Duodenal mucosa (tissue), 2 donors: ENCODE results near the gene GRHL1.
A peak's percentile ranks its signal among the peaks of the same experiment; 100 is the strongest.

Experiments used
- H3K27ac ChIP-seq: one replicate; pipeline ENCODE4 v1.7.0; 2013; ENCODE audit warnings: low read depth, low read length
- H3K27me3 ChIP-seq, 2 donors: one replicate each; pipeline ENCODE4 v1.7.0; 2013; ENCODE audit warnings: low read length in 2 of 2, control low read depth in 1 of 2; ENCODE audit not compliant: insufficient read depth in 2 of 2, control insufficient read depth in 1 of 2
- H3K36me3 ChIP-seq, 2 donors: one replicate each; pipeline ENCODE4 v1.7.0; 2013; ENCODE audit warnings: low read length in 2 of 2, control low read depth in 1 of 2; ENCODE audit not compliant: insufficient read depth in 2 of 2, control insufficient read depth in 1 of 2
- H3K4me1 ChIP-seq, 2 donors: one replicate each; pipeline ENCODE4 v1.7.0; 2013; ENCODE audit warnings: low read length in 2 of 2, control low read depth in 1 of 2; ENCODE audit not compliant: insufficient read depth in 2 of 2, control insufficient read depth in 1 of 2
- H3K4me3 ChIP-seq, 2 donors: one replicate each; pipeline ENCODE4 v1.7.0; 2013; ENCODE audit warnings: low read length in 2 of 2, low read depth in 1 of 2
- H3K9ac ChIP-seq, 2 donors: one replicate each; pipeline ENCODE4 v1.7.0; 2013; ENCODE audit warnings: low read length in 2 of 2, low read depth in 1 of 2
- H3K9me3 ChIP-seq, 2 donors: one replicate each; pipeline ENCODE4 v1.7.0; 2013; ENCODE audit warnings: low read length in 2 of 2, control low read depth in 1 of 2; ENCODE audit not compliant: control insufficient read depth in 1 of 2

The GRHL1 gene

GRCh38 chr2:9951522-9952285 lies at the start of gene GRHL1:
TSS of gene GRHL1 (plus strand) at chr2:9951693. CDS start at chr2:9951834, 141 bp downstream.
- peaks cover 7 to 13% of the 10 kb centered on the region in 2 donors for H3K27me3 ChIP-seq
- no peak within 1 kb of the TSS for H3K27ac ChIP-seq
- H3K4me1 ChIP-seq = peaks cover 4 to 9% of the 10 kb centered on the region in 2 donors
- H3K9ac ChIP-seq = peak within 1 kb of the TSS; percentile 36 to 45
- H3K9me3 ChIP-seq = no peaks in the 10 kb centered on the region
- H3K4me3 ChIP-seq = peak within 1 kb of the TSS; percentile 58 to 62
- no peaks in the 10 kb centered on the region for H3K36me3 ChIP-seq

- no peak overlapping the region for H3K4me3 ChIP-seq
- no peaks in the 10 kb centered on the region for H3K4me1 ChIP-seq
- H3K9ac ChIP-seq = no peak overlapping the region
- H3K27ac ChIP-seq = no peak overlapping the region
- H3K27me3 ChIP-seq = no peaks in the 10 kb centered on the region
- no peaks in the 10 kb centered on the region for H3K9me3 ChIP-seq
- no peaks in the 10 kb centered on the region for H3K36me3 ChIP-seq
Observed at GRCh38 chr2:9905413-9905812, 46.1 kb upstream of the GRHL1 start.

GRCh38 chr2:9907402-9907801 lies 44.1 kb upstream of the GRHL1 start:
- Histone ChIP-seq H3K4me3 (no peak overlapping the region), H3K9me3 (no peaks in the 10 kb centered on the region)

GRCh38 chr2:9908639-9909038 lies 42.9 kb upstream of the GRHL1 start:
- Histone ChIP-seq H3K4me1 (no peaks in the 10 kb centered on the region), H3K36me3 (peaks cover 3 to 4% of the 10 kb centered on the region in 2 donors), H3K9me3 (no peaks in the 10 kb centered on the region), H3K4me3 (no peak overlapping the region), H3K27me3 (no peaks in the 10 kb centered on the region), H3K9ac (no peak overlapping the region), H3K27ac (no peak overlapping the region)

More at GRCh38 chr2:9907402-9907801, 44.1 kb upstream of the GRHL1 start:
- no peak overlapping the region for H3K27ac ChIP-seq
- peaks cover 0 to 4% of the 10 kb centered on the region in 2 donors for H3K36me3 ChIP-seq
- no peak overlapping the region for H3K9ac ChIP-seq
- H3K27me3 ChIP-seq = no peaks in the 10 kb centered on the region
- H3K4me1 ChIP-seq = no peaks in the 10 kb centered on the region

GRCh38 chr2:9909106-9909505 lies 42.4 kb upstream of the GRHL1 start:
- peaks cover 5 to 6% of the 10 kb centered on the region in 2 donors for H3K36me3 ChIP-seq
- no peaks in the 10 kb centered on the region for H3K4me1 ChIP-seq
- H3K27ac ChIP-seq = no peak overlapping the region
- H3K4me3 ChIP-seq = no peak overlapping the region
- H3K9ac ChIP-seq = no peak overlapping the region
- H3K27me3 ChIP-seq = no peaks in the 10 kb centered on the region
- no peaks in the 10 kb centered on the region for H3K9me3 ChIP-seq

GRCh38 chr2:9910699-9911098 lies 40.8 kb upstream of the GRHL1 start:
- Histone ChIP-seq H3K9me3 (no peaks in the 10 kb centered on the region), H3K4me1 (no peaks in the 10 kb centered on the region), H3K27me3 (no peaks in the 10 kb centered on the region), H3K27ac (no peak overlapping the region), H3K4me3 (no peak overlapping the region), H3K9ac (no peak overlapping the region), H3K36me3 (peaks cover 10 to 11% of the 10 kb centered on the region in 2 donors)

GRCh38 chr2:9912468-9912867 lies 39.0 kb upstream of the GRHL1 start:
- Histone ChIP-seq H3K36me3 (peaks cover 10 to 15% of the 10 kb centered on the region in 2 donors), H3K9me3 (no peaks in the 10 kb centered on the region), H3K27me3 (no peaks in the 10 kb centered on the region), H3K4me1 (no peaks in the 10 kb centered on the region), H3K9ac (no peak overlapping the region), H3K27ac (no peak overlapping the region), H3K4me3 (no peak overlapping the region)

- Histone ChIP-seq H3K9me3 (no peaks in the 10 kb centered on the region), H3K27me3 (no peaks in the 10 kb centered on the region), H3K9ac (no peak overlapping the region), H3K36me3 (peaks cover 10 to 19% of the 10 kb centered on the region in 2 donors), H3K4me1 (no peaks in the 10 kb centered on the region), H3K4me3 (no peak overlapping the region), H3K27ac (no peak overlapping the region)
Observed at GRCh38 chr2:9914384-9915065, 37.0 kb upstream of the GRHL1 start.

- H3K27ac ChIP-seq = no peak overlapping the region
- H3K27me3 ChIP-seq = no peaks in the 10 kb centered on the region
- H3K4me1 ChIP-seq = no peaks in the 10 kb centered on the region
- peaks cover 5 to 26% of the 10 kb centered on the region in 2 donors for H3K36me3 ChIP-seq
- H3K9ac ChIP-seq = no peak overlapping the region
- no peak overlapping the region for H3K4me3 ChIP-seq
- H3K9me3 ChIP-seq = no peaks in the 10 kb centered on the region
Observed at GRCh38 chr2:9918275-9918674, 33.2 kb upstream of the GRHL1 start.

- H3K27ac ChIP-seq = no peak overlapping the region
- no peak overlapping the region for H3K9ac ChIP-seq
- H3K36me3 ChIP-seq = peaks cover 0 to 16% of the 10 kb centered on the region in 2 donors
- no peaks in the 10 kb centered on the region for H3K27me3 ChIP-seq
- no peaks in the 10 kb centered on the region for H3K9me3 ChIP-seq
- H3K4me3 ChIP-seq = no peak overlapping the region
- H3K4me1 ChIP-seq = no peaks in the 10 kb centered on the region
Observed at GRCh38 chr2:9919512-9919911, 32.0 kb upstream of the GRHL1 start.
